ENCODE results near the gene CES3.

DNA sequence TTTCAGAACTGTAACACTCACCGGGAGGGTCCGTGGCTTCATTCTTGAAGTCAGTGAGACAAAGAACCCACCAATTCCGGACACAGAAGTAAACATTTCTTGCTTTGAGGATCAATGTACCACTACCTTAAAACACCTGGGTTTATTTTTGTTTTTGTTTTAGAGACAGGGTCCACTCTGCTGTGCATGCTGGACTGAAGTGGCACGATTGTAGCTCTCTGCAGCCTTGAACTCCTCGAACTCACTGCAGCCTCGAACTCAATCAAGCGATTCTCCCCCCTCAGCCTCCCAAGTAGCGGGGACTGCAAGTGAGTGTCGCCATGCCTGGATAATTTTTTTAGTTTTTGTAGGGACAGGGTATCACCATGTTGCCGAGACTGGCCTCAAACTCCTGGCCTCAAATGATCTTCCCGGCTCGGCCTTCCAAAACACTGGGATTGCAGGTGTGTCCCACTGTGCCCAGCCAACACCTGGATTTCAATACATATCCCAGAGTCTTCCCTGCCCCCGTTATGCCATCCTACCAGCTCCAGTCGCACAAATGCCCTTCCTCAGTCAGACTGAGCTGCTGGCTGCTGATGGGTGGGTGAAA is 14.3 kb downstream of the CES3 start:
- TF ChIP-seq, protein P1, sequence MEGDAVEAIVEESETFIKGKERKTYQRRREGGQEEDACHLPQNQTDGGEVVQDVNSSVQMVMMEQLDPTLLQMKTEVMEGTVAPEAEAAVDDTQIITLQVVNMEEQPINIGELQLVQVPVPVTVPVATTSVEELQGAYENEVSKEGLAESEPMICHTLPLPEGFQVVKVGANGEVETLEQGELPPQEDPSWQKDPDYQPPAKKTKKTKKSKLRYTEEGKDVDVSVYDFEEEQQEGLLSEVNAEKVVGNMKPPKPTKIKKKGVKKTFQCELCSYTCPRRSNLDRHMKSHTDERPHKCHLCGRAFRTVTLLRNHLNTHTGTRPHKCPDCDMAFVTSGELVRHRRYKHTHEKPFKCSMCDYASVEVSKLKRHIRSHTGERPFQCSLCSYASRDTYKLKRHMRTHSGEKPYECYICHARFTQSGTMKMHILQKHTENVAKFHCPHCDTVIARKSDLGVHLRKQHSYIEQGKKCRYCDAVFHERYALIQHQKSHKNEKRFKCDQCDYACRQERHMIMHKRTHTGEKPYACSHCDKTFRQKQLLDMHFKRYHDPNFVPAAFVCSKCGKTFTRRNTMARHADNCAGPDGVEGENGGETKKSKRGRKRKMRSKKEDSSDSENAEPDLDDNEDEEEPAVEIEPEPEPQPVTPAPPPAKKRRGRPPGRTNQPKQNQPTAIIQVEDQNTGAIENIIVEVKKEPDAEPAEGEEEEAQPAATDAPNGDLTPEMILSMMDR (IDR thresholded peaks at IDR 0.05; ENCODE audit: extremely low read depth in 1 of 2, insufficient read depth in 1 of 2, low read depth in 1 of 2, low read length in 2 of 2): no peak
- no peak for TF ChIP-seq POLR2AphosphoS5 (IDR thresholded peaks at IDR 0.05; ENCODE audit: insufficient read depth, low read depth, low read length)
- no peak for TF ChIP-seq POLR2A (IDR thresholded peaks at IDR 0.05; ENCODE audit: low read depth, low read length)
- TF ChIP-seq EZH2 (IDR thresholded peaks at IDR 0.05; ENCODE audit: borderline replicate concordance, low read depth, low read length, severe bottlenecking): no peak
- TF ChIP-seq, protein P2, sequence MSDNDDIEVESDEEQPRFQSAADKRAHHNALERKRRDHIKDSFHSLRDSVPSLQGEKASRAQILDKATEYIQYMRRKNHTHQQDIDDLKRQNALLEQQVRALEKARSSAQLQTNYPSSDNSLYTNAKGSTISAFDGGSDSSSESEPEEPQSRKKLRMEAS (IDR thresholded peaks at IDR 0.05; ENCODE audit: insufficient read depth, insufficient read length): no peak
- no peak for TF ChIP-seq MYC (IDR thresholded peaks at IDR 0.05; ENCODE audit: low read depth, low read length)
- TF ChIP-seq JUN (IDR thresholded peaks at IDR 0.05; ENCODE audit: borderline replicate concordance, insufficient read depth, insufficient read length, low read depth): no peak

Data from endothelial cell of umbilical vein (primary cell).